ENCODE data around the gene CLRN1. TPM values are rescaled to one million over a fixed set of nuclear protein-coding genes. Genes with fewer than 3 reads are reported as not detected.

Gene CLRN1
- total RNA-seq, 1 donor from 2014 or later = not detected

DNA sequence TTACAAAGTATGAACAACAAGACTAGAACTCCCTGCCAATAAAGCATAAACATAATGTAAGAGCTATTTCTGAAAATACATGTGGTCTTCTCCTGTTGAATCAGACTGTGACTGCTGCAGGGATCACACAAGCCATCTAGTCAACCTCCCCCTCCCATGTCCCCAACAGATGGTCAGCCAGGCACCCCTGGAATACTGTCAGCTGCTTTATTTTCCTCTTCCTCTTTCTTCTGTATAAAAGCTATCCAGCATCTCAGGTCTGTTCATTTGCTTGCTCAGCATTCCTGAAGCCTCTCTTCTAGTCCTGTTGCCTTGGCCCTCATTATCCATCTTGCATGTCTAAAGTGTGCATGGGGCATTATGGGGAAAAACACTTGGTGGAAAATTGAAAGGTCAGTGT lies 60.8 kb downstream of the CLRN1 start:
- H3K4me3 Mint-ChIP-seq (ENCODE audit: low read depth) = no peak overlapping the region
- peaks cover 6% of the 10 kb centered on the region for H3K27me3 Mint-ChIP-seq
- no peaks in the 10 kb centered on the region for H3K4me1 Mint-ChIP-seq (ENCODE audit: low read depth)
- H3K9me3 Mint-ChIP-seq (ENCODE audit: low read depth) = no peaks in the 10 kb centered on the region
- TF ChIP-seq, protein P1, sequence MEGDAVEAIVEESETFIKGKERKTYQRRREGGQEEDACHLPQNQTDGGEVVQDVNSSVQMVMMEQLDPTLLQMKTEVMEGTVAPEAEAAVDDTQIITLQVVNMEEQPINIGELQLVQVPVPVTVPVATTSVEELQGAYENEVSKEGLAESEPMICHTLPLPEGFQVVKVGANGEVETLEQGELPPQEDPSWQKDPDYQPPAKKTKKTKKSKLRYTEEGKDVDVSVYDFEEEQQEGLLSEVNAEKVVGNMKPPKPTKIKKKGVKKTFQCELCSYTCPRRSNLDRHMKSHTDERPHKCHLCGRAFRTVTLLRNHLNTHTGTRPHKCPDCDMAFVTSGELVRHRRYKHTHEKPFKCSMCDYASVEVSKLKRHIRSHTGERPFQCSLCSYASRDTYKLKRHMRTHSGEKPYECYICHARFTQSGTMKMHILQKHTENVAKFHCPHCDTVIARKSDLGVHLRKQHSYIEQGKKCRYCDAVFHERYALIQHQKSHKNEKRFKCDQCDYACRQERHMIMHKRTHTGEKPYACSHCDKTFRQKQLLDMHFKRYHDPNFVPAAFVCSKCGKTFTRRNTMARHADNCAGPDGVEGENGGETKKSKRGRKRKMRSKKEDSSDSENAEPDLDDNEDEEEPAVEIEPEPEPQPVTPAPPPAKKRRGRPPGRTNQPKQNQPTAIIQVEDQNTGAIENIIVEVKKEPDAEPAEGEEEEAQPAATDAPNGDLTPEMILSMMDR (IDR thresholded peaks at IDR 0.05; ENCODE audit: unreplicated experiment) = no peak
- DNase-seq (ENCODE audit: low spot score, unreplicated experiment) = no peak
- H3K27ac Mint-ChIP-seq = no peak overlapping the region
- H3K36me3 Mint-ChIP-seq (ENCODE audit: insufficient read depth) = no peaks in the 10 kb centered on the region

DNA sequence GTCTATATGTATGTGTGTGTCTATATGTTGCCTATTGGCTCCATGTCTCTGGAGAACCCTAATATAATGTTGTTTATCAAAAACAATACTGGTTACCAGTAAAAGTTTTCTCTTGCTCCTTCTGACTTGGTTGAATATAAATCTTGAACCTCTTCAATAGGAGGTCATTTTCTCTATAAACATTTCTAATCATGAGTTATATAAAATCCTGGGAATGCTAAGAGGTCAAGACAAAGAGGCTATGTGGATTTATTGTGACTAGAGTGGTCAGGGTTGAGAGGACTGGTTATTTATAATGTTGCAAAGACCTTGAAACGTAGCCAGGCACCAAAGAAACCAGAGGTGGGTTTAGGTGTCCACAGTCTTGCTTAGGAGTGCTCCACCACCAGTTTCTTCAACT lies 66.1 kb downstream of the CLRN1 start:
- no peak for DNase-seq (ENCODE audit: low spot score, unreplicated experiment)
- no peaks in the 10 kb centered on the region for H3K9me3 Mint-ChIP-seq (ENCODE audit: low read depth)
- H3K27me3 Mint-ChIP-seq = peaks cover 6% of the 10 kb centered on the region
- H3K27ac Mint-ChIP-seq = no peak overlapping the region
- TF ChIP-seq, protein P1 (IDR thresholded peaks at IDR 0.05; ENCODE audit: unreplicated experiment) = no peak
- H3K36me3 Mint-ChIP-seq (ENCODE audit: insufficient read depth) = no peaks in the 10 kb centered on the region
- H3K4me3 Mint-ChIP-seq (ENCODE audit: low read depth) = no peak overlapping the region
- no peaks in the 10 kb centered on the region for H3K4me1 Mint-ChIP-seq (ENCODE audit: low read depth)

DNA sequence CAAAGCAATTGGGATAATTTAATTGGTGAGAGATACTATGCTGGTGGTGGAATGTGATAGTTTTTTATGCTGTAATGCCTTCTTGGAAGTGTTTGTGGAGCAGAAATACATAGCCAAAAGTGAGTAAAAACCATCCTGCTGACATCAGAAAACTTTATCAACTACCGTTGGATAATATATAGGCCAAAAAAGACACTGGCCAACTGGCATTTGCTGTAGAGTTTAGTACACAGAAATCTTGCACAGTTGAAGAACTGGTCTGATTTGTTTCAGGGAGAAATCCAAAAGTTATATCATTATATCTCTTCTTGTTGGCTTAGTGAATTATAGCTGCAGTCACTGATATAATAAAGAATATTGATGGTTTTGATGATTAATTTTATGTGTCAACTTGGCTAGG lies 66.8 kb downstream of the CLRN1 start:
- TF ChIP-seq, protein P1 (IDR thresholded peaks at IDR 0.05; ENCODE audit: unreplicated experiment) = no peak
- Mint-ChIP-seq H3K4me1 (ENCODE audit: low read depth) (no peaks in the 10 kb centered on the region), H3K9me3 (ENCODE audit: low read depth) (no peaks in the 10 kb centered on the region), H3K27ac (no peak overlapping the region), H3K27me3 (peaks cover 4% of the 10 kb centered on the region), H3K4me3 (ENCODE audit: low read depth) (no peak overlapping the region), H3K36me3 (ENCODE audit: insufficient read depth) (no peaks in the 10 kb centered on the region)
- DNase-seq (ENCODE audit: low spot score, unreplicated experiment) = no peak

DNA sequence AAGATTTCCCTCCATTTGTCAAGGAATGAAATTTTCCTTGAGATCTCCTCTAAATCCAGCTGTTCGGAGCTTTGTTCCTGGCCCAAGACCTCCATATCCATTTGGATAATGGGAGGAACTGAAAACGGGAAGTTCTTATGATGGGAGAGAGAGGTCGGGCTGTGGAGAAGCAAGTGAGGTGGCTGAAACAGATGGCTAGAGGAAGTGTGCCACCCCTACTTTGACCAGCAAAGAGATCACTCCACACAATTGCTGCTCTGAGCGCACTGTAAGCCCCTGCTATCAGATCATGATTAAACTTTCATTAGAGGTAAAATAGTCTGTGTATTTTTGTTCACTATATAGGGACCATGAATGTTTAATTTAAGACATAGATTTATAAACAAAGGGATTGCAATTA lies 67.2 kb downstream of the CLRN1 start, which contains the start of gene MINDY4B:
Gene MINDY4B, minus strand, starts transcription at position 101 of the 400 bp plus-strand sequence. Its CDS starts 0 bp downstream, at position 101.
- Mint-ChIP-seq H3K27me3 (peaks cover under 1% of the 10 kb centered on the region), H3K4me1 (ENCODE audit: low read depth) (no peaks in the 10 kb centered on the region), H3K9me3 (ENCODE audit: low read depth) (no peaks in the 10 kb centered on the region), H3K27ac (no peak within 1 kb of the TSS), H3K4me3 (ENCODE audit: low read depth) (no peak within 1 kb of the TSS), H3K36me3 (ENCODE audit: insufficient read depth) (no peaks in the 10 kb centered on the region)
- TF ChIP-seq, protein P1 (IDR thresholded peaks at IDR 0.05; ENCODE audit: unreplicated experiment) = no peak
- DNase-seq (ENCODE audit: low spot score, unreplicated experiment) = no peak

DNA sequence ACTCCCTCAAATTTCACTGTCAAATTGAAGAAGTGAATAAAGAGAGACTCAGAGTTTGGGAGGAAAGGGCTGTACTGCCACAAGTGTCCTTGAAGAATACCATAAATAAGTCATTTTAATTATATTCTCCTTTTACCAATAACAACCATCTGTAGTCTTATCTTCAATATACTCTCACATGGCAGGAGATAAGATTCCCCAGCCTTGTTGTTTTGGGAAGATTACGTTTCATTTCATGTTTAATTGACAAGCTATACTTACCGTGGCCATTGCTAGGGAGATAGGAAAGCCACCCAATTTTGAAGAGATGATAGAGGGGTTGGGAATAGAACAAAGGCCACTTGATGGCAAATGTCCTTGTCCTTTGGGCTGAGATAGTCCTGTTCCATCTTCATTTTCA lies 69.5 kb downstream of the CLRN1 start:
- Mint-ChIP-seq H3K4me3 (ENCODE audit: low read depth) (no peak overlapping the region), H3K27ac (no peak overlapping the region), H3K4me1 (ENCODE audit: low read depth) (no peaks in the 10 kb centered on the region), H3K36me3 (ENCODE audit: insufficient read depth) (no peaks in the 10 kb centered on the region), H3K27me3 (no peaks in the 10 kb centered on the region), H3K9me3 (ENCODE audit: low read depth) (no peaks in the 10 kb centered on the region)
- TF ChIP-seq, protein P1 (IDR thresholded peaks at IDR 0.05; ENCODE audit: unreplicated experiment) = no peak
- DNase-seq (ENCODE audit: low spot score, unreplicated experiment) = no peak
